ENCODE measurements around the gene FYN.

DNA sequence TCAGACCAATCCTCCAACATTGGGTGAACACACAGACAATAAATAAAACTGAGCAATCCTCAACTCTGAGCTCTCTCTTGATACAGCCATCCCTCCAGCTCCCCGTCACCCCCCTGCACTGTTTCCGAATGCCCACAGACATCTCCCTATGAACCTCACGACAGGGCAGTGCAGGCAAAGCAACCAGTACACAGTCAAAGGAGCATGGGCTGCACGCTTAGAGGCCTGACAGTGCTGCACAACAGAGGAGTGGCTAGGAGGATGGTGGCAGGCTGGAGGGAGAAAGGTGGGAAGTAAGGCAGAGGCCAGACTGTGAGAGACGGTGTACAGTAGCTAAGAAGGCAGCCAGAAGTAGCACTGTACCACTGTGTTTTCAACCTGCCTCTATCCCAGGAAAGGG is 24.0 kb downstream of the FYN start:
- no peak for TF ChIP-seq POLR2AphosphoS5 (IDR thresholded peaks at IDR 0.05; ENCODE audit: low read depth, low read length)
- TF ChIP-seq PHF5A (CRISPR knock-in tag; IDR thresholded peaks at IDR 0.05; ENCODE audit: low read depth, unreplicated experiment) = no peak
- TF ChIP-seq SIN3A (IDR thresholded peaks at IDR 0.05; ENCODE audit: borderline replicate concordance, low read depth, low read length) = no peak
- TF ChIP-seq ZNF205 (CRISPR knock-in tag; IDR thresholded peaks at IDR 0.05) = no peak

Data from HepG2 (cell line).